Stimulated activated CD8-positive, alpha-beta memory T cell treated with anti-CD3 and anti-CD28 coated beads, Interleukin-12 subunit alpha, Interleukin-12 subunit beta, amount 100 ng/mL, for 4 hours (primary cell): ENCODE results near the gene FAHD2B.
"Not testable (repeated sequence)": the region's sequence is repeated elsewhere in the genome, so short reads cannot be mapped to it uniquely, and the experiment has no call there.

Experiments used
- DNase-seq: peaks from one replicate; pipeline ENCODE4 v3.0.0-alpha.2; 2020; ENCODE audit warnings: low read depth

The FAHD2B gene, protein sequence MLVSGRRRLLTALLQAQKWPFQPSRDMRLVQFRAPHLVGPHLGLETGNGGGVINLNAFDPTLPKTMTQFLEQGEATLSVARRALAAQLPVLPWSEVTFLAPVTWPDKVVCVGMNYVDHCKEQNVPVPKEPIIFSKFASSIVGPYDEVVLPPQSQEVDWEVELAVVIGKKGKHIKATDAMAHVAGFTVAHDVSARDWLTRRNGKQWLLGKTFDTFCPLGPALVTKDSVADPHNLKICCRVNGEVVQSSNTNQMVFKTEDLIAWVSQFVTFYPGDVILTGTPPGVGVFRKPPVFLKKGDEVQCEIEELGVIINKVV

DNA sequence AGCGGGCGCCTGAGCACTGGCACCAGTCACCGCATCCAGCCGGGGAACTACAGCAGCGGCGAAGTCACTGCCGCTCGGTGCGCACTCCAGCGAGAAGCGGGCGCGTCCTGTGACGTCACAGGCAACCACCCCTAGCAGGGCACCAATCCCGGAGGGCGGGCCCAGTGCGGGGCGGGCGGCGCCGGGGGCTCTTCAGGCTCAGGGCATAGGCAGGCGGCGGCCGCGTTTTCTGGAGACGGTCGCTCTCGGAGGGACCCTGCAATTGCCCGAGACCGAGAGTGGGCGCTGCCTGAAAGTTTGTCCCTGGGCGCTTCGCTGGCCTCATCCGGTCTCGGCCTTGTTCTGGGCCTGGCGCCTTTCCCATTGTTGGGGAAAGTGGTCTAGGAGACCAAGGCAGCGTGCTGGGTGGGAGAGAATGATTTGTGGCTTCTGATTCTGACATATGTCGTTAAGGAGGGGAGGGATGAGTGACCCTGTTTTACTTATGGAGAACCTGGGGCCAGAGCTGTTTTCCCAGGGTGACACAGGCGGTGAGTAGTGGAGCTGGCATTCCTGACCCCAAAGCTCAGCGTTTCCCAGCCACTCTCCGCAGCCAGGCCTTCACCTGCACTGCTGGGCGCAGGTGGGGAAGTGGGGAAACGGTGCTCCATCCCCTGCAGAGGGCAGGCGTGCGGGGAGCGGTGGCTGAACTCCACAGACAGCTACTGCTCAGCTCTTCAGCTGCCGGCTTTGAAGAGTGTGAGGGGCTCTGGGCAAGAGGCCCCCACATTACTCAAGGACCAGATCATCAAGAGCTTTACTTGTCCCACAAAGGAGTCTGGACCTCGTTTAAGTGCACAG, at the start of gene FAHD2B:
TSS of gene FAHD2B (minus strand) at position 111 of the 840 bp plus-strand sequence. CDS start 3,176 bp downstream, outside the sequence.
- DNase-seq = peak; percentile 74

DNA sequence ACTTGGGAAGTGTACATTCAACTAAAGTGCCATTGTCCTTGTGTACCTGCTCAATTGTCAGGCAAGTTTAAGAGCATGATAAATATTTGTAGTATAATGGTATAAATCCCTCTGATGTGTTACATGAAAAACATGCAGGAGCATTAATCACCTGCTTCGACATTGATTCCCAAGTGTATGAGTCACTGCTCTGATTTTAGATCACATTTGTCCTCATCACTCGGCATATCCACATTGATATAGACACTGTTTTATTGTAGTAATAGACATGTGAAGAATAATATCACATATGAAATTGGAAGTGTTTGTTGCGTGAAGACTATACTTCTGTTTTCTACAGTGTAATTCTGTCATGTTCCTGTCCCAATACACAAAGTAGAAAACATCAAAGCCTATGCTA, 49.3 kb upstream of the FAHD2B start:
- DNase-seq = not testable (repeated sequence)

DNA sequence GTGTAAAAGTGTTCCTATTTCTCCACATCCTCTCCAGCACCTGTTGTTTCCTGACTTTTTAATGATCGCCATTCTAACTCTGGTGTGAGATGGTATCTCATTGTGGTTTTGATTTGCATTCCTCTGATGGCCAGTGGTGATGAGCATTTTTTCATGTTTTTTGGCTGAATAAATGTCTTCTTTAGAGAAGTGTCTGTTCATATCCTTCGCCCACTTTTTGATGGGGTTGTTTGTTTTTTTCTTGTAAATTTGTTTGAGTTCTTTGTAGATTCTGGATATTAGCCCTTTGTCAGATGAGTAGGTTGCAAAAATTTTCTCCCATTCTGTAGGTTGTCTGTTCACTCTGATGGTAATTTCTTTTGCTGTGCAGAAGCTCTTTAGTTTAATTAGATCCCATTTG, 34.4 kb upstream of the FAHD2B start:
- DNase-seq = not testable (repeated sequence)

DNA sequence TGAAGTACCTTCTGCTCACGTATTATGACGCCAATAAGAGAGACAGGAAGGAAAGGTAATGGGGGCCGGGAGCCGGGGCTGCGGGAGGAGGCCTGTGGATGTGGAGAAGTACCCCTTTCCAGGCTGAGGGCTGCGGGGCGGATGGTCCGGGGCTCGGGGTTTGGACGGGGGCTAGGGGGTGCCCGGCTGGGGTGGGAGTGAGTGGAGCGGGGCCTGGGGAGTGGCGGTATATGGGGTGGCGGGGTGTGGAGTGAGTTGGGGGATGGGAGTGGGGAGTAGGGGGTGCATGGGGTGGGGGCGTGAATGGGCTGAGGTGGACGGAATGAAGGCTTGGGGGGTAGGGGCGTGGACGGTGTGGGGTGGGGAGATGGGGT, 19.2 kb upstream of the FAHD2B start:
- DNase-seq = not testable (repeated sequence)

DNA sequence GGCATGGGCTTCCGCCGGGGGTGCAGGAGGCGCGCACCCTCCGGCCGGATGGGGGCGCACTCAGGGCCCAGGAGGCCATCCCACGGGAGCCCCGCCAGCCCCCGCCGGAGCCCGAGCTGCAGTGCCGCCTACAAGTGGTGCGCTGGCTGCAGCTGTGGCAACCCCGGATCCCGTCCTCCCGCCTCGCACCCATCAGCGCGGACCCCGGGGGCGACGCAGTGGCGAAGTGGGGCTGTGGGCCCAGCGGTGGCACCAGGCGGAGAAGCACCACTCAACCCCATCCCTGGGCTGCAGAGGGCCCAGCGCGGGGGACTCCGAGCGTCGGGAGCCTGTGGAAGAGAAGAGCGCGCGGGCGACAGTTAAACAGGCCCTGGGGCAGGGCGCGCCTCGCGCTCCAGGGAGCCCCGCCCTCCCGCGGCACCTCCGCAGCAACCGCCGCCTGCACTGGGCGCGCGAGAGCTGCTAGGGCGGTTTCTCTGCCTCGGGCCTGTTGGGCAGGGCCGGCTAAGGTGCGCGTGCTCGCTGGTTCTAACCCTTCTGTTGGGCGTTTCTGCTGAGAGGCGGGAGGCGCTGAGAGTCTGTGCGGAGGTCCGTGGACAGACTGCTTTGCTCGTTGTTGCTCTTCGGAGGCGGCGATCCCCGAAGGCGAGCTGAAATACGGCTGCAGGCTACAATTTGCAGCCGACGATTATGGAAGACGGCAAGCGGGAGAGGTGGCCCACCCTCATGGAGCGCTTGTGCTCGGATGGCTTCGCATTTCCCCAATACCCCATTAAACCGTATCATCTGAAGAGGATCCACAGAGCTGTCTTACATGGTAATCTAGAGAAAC, 18.6 kb upstream of the FAHD2B start, which contains the start of gene ANKRD36:
TSS of gene ANKRD36 (plus strand) at position 104 of the 832 bp plus-strand sequence. CDS start at position 691, 587 bp downstream.
- DNase-seq = peak; percentile 75

DNA sequence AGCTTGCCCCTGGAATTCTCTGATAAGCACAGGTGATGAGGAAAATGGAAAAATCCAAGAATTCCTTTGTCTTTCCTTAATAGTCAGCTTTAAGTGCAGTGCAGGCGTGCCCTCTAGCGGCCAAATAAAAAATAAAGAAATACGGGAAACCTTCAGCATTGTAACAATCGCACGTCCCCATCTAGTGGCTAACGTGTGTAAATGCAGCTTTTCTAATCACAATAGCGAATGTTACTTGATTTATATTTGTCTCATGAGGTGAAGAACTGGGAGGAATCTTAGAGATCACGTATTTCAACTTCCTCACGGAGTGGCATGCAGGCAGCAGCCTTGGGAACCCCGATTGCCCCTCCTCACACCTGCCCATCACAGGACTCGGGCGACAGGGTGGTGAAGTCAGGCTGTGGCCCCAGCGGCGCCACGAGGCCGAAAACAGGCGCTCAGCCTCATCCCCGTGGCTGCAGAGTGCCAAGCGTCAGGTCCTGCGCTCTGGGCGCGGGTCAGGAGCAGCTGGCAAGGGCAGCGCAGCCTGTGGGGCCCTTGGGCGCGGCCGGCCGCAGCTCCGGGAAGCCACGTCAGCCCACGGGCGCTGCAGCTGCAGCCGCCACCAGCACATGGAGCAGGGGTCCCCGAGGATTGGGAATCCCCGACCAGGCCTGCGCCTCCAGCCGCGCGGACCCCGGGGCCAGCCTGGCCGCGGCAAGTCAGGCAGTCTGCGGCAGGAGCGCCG, 17.8 kb upstream of the FAHD2B start:
- peak; percentile 16 for DNase-seq

DNA sequence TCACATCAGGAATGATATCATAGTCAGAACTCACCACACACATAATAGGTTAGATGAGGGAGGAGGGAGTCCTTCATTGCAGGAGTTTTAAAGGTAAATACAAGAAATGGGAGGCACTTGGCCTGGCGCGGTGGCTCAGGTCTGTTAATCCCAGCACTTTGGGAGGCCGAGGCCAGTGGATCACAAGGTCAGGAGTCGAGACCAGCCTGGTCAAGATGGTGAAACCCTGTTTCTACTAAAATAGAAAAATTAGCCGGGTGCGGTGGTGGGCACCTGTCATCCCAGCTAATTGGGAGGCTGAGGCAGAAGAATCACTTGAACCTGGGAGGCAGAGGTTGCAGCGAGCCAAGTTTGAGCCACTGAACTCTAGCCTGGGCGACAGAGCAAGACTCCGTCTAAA, 16.6 kb upstream of the FAHD2B start:
- DNase-seq = not testable (repeated sequence)

DNA sequence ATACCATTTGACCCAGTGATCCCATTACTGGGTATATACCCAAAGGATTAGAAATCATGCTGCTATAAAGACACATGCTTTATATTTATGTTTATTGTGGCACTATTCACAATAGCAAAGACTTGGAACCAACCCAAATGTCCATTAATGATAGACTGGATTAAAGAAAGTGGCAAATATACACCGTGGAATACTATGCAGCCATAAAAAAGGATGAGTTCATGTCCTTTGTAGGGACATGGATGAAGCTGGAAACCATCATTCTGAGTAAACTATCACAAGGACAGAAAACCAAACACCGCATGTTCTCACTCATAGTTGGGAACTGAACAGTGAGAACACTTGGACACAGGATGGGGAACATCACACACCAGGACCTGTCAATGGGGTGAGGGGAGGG, 12.2 kb upstream of the FAHD2B start:
- DNase-seq = not testable (repeated sequence)

DNA sequence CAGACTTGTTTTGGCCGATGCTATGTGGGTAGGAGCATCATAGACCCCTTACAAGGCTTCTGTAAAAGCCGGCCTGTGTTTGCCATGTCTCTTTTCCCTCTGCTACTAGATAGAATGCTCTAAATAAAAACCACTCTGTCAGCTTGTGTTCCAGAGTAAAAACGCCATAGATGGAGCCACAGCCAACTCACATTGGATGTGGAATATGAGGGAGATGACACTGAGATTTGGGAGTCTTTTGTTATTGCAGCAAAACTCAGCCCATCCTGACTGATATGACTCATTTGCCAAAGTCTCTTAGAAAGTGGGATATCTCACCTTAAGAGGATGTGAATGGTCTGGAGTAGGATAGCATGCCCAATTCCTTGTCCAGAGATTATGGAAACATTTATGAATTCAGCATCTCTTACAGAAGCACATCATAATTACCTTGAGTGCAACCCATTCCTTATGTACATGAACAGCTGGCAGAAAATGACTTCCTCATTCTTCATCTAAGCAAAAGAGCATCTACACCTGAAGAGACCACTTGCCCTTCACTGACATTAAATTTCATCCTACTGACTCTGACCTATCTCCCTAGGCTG, 4.2 kb upstream of the FAHD2B start:
- DNase-seq = not testable (repeated sequence)

DNA sequence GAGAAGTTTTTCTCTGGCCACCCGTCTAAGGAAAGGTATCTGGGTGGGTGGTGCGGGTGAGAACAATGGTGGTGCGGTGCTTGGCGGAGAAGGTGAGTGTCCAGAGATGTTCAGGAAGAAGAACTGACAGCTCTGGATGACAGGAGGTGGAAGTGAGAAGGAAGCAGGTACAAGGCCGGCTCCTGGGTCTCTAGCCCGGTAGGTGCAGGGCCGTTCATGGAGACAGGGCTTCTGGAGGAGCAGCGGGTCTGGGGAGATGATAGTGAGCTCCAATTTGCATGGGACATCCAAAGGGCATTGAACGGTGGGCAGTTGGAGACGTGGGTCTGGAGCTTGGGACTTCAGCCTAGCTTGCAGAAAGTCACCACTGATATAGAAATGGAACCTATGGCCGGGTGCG, 979 bp upstream of the FAHD2B start:
- no peak for DNase-seq

DNA sequence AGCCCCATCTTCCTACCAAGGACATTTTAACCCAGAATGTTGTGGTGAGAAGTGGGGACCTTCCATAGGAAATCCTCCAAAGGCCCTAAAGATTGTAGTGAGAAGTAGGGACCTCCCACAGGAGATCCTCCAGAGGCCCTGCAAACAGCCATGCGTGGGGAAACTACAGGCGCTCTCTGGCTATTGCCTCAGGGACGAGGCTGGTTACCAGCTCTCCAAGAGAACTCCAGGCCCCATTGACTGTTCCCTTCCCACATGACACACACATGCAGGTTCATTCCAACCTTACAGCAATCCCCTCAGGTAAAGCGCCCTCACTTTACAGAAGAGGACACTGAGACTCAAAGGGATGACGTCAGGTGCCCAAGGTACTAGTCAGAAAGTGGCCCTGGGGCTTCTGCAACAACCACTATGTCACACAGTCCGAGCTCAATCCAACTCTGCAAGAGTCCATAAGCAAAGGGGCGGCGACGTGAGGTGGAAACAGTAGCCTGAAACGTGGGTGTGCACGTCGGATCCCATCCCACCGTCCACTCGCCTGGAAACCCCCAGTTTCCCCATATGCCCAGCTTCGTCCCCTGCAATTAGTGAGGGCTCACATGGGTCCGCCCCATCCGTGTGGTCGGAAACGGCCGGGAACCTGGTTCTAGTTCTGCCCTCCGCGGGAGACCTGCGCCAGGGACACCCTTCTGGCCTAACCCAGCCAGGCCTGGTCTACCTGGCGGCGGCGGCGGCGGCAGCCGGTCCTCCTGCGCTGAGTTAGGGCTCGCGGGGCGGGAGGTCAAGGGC, 505 bp downstream of the FAHD2B start:
- not testable (repeated sequence) for DNase-seq

DNA sequence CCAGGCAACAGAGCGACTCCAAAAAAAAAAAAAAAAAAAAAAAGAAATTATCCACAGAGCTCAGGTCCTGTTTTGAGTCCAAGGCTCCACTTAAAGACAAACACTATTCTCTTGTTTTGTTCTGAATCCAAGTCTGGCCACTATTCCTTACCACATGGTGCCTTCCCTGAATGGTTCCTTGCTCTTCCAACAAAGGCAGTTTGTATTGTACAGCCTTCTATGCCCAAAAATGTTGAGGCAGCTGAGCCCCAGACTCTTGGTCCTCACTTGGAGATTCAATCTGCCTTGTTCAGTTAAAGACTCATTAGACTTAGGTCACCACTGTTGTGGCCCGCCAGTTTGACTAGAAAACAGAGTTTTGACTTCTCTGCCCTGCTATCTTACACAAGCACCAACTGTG, 1.7 kb downstream of the FAHD2B start:
- not testable (repeated sequence) for DNase-seq

DNA sequence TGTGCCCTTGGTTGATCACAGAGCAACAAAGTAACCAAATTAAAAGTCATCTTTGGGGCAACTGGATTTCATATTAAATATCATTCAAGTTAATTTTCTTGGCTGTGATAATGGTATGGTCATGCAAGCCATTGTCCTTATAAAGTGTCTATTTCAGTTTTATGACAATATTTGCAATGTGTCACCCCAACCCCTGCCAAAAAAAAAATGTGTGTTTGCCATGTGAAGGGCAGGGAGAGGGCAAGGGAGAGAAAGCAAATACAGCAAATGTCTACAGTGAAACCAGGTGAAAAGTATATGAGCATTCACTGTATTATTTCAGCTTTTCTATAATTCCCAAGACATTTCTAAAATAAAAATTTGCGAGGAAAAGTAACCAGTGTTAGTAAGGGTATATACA, 6.0 kb downstream of the FAHD2B start:
- DNase-seq = not testable (repeated sequence)

DNA sequence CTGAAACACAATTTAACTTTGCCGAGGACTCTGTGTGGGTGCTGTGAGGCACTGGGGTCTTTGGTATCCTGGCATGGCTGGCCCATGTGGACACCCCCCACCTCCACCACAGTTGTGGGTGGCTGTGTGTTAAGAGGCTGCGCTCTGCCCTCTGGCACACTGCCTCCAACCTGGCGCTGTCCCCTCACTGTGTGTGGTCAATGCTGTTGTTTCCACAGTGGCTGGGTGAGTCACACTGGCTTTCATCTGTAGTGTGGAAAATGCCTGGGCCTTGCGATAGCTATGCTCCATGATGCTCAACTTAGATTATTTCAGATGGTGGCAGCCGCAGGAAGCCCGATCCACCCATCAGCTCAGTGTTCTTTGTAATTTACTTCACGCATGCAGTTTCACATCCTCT, 9.6 kb downstream of the FAHD2B start:
- not testable (repeated sequence) for DNase-seq

DNA sequence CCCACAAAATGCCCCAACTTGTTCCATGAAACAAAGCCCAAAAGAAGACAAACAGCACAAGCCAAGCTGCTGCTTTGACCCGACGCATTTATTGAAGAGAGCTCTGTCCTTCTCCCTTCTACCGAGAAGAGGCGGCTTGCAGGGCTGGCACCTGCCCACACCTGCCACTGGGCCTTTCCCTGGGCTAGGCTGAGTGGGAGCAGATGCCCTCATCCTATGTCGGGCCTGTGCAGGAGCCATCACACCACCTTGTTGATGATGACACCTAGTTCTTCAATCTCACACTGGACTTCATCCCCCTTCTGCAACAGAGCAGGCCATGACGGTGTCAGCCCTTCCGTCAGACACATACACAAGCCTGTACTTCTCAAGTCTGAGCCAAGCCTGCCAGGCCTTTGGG, 11.2 kb downstream of the FAHD2B start:
- DNase-seq = not testable (repeated sequence)

DNA sequence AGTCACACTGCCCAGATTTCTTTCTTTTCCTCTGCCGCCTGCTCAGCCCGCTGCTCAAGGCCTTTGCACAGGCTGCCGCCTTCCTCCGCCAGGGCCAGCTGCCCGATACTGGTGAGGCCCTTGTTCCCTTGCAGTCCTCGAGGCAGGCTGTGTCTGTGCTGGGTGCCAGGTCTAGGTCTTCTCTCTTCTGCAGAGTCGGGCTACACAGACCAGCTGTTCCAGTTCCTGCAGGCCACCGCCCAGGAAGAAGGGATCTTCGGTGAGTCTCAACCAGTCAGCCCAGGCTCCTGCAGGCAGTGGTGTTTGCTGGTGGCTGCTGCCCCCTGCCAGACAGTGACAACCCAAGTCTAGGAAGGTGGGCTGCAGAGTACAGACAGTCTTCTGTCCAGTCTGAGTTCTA, 12.5 kb downstream of the FAHD2B start:
- not testable (repeated sequence) for DNase-seq

DNA sequence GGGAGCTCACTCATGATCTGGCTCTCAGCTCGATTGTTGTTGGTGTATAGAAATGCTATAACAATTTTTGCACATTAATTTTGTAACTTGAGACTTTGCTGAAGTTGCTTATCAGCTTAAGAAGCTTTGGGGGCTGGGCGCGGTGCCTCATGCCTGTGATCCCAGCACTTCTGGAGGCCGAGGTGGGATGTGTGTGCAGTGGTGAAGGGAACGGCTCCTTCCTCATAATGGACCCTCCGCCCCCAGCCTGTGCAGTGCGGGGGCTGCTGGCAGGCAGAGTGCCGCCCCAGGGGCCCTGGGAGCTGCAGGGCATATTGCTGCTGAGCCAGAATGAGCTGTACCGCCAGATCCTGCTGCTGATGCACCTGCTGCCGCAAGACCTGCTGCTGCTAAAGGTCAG, 13.8 kb downstream of the FAHD2B start:
- DNase-seq = not testable (repeated sequence)

DNA sequence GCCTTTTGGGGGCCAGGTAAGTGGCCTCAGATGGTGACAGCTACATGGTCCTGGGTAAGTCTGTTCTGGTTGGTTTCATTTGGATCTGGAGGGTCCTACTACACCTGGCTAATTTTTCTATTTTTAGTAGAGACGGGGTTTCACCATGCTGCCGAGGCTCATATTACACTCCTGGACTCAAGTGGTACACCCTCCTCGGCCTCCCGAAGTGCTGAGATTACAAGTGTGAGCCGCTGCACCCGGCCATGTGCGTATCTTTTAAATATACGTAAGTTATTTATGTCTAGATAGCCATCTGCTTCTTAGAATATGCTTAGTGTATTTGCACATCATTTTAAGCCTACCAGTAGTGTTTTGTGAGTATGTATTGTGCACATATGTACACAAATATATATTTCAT, 17.5 kb downstream of the FAHD2B start:
- not testable (repeated sequence) for DNase-seq

DNA sequence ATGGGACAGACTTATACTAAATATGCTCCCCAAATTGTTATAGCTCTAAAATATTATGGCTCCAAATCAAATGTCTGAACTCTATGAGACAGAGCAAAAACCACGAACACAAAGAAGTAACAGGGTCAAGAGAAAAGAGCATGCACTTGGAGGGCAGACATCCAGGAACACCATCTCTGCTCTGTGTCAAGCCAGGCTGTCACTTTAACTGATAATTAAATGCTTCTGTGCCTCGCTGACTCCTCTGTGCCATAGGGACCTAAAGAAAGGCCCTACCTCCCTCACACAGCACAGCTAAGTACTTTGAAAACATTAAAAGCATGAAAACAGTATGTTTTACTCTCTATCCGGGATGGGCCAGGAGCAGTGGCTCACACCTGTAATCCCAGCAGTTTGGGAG, 23.8 kb downstream of the FAHD2B start:
- DNase-seq = not testable (repeated sequence)

DNA sequence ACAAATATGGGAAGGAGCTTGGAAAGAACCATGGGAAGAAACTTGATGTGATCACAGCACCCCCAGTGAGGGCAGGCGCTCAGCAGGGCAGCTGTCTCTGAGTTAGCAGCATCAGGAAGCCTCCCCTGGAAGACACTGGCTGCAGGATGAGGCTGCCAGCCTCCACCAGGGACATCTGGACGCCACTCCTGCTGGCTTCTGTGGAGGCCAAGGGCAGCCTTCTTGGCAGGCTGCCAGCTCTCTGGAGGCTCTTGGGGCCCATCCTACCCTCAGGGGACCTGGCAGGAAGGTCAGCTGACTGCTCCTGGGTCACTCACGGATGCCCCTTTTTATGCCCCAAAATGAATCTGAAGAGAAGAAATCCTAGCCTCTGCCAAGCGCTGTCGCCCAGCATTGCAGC, 26.0 kb downstream of the FAHD2B start:
- DNase-seq = not testable (repeated sequence)
